Measurements from ENCODE around the gene DUSP21.
"Not testable (repeated sequence)": the region's sequence is repeated elsewhere in the genome, so short reads cannot be mapped to it uniquely, and the experiment has no call there.

The DUSP21 gene

GRCh38 chrX:44882635-44883034, 38.8 kb downstream of the DUSP21 start:
- Histone ChIP-seq H3K4me2 (ENCODE audit: low read length) (no peak overlapping the region), H3K27me3 (ENCODE audit: insufficient read depth, low read length) (no peaks in the 10 kb centered on the region), H3K27ac (ENCODE audit: low read depth, low read length, poor library complexity, severe bottlenecking) (no peak overlapping the region), H3K9me3 (ENCODE audit: low read length) (no peaks in the 10 kb centered on the region), H4K20me1 (ENCODE audit: insufficient read depth, low read length) (no peaks in the 10 kb centered on the region), H3K4me1 (ENCODE audit: insufficient read depth, low read length, severe bottlenecking) (no peaks in the 10 kb centered on the region), H3K9ac (ENCODE audit: low read length) (no peak overlapping the region), H3K36me3 (ENCODE audit: insufficient read depth, low read length) (no peaks in the 10 kb centered on the region; the same call in 1 of the 2 replicates), H3F3A (ENCODE audit: insufficient read depth, low read length) (no peaks in the 10 kb centered on the region), H3K79me2 (ENCODE audit: insufficient read depth, low read length) (peaks cover 98% of the 10 kb centered on the region), H3K9me2 (ENCODE audit: low read depth, low read length) (no peaks in the 10 kb centered on the region), H3K4me3 (ENCODE audit: low read depth, low read length, poor library complexity, severe bottlenecking) (no peak overlapping the region), H2AFZ (ENCODE audit: low read length) (no peak overlapping the region)
- TF ChIP-seq EZH2 (IDR thresholded peaks at IDR 0.05; ENCODE audit: borderline replicate concordance, low read length) = no peak

DNA sequence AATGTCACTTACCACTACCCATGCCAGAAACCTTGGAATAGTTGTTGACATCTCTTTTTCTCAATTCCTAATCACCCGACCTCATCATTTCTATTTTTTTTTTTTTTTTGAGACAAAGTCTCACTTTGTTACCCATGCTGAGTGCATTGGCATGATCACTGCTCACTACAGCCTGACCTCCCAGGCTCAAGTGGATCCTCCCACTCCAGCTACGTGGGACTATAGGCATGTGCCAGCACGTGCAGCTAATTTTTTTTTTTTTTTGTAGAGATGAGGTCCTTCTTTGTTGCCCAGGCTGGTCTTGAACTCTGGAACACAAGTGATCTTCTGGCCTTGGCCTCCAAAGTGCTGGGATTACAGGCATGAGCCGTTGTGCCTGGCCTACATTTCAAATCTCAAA, 41.1 kb downstream of the DUSP21 start:
- H4K20me1 ChIP-seq (ENCODE audit: insufficient read depth, low read length) = no peaks in the 10 kb centered on the region
- no peaks in the 10 kb centered on the region for H3K9me3 ChIP-seq (ENCODE audit: low read length)
- H3K4me2 ChIP-seq (ENCODE audit: low read length) = no peak overlapping the region
- H3K9me2 ChIP-seq (ENCODE audit: low read depth, low read length) = no peaks in the 10 kb centered on the region
- no peaks in the 10 kb centered on the region; the same call in 1 of the 2 replicates for H3K36me3 ChIP-seq (ENCODE audit: insufficient read depth, low read length)
- H3K27me3 ChIP-seq (ENCODE audit: insufficient read depth, low read length) = no peaks in the 10 kb centered on the region
- H3F3A ChIP-seq (ENCODE audit: insufficient read depth, low read length) = no peaks in the 10 kb centered on the region
- TF ChIP-seq, protein P1, sequence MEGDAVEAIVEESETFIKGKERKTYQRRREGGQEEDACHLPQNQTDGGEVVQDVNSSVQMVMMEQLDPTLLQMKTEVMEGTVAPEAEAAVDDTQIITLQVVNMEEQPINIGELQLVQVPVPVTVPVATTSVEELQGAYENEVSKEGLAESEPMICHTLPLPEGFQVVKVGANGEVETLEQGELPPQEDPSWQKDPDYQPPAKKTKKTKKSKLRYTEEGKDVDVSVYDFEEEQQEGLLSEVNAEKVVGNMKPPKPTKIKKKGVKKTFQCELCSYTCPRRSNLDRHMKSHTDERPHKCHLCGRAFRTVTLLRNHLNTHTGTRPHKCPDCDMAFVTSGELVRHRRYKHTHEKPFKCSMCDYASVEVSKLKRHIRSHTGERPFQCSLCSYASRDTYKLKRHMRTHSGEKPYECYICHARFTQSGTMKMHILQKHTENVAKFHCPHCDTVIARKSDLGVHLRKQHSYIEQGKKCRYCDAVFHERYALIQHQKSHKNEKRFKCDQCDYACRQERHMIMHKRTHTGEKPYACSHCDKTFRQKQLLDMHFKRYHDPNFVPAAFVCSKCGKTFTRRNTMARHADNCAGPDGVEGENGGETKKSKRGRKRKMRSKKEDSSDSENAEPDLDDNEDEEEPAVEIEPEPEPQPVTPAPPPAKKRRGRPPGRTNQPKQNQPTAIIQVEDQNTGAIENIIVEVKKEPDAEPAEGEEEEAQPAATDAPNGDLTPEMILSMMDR (IDR thresholded peaks at IDR 0.05; ENCODE audit: low read length) = no peak
- no peak for TF ChIP-seq EZH2 (IDR thresholded peaks at IDR 0.05; ENCODE audit: borderline replicate concordance, low read length)
- no peak overlapping the region for H2AFZ ChIP-seq (ENCODE audit: low read length)
- H3K27ac ChIP-seq (ENCODE audit: low read depth, low read length, poor library complexity, severe bottlenecking) = no peak overlapping the region
- no peak overlapping the region for H3K4me3 ChIP-seq (ENCODE audit: low read depth, low read length, poor library complexity, severe bottlenecking)
- H3K79me2 ChIP-seq (ENCODE audit: insufficient read depth, low read length) = peaks cover 98% of the 10 kb centered on the region
- H3K9ac ChIP-seq (ENCODE audit: low read length) = no peak overlapping the region
- peaks cover 6% of the 10 kb centered on the region for H3K4me1 ChIP-seq (ENCODE audit: insufficient read depth, low read length, severe bottlenecking)

GRCh38 chrX:44889824-44890223, 46.0 kb downstream of the DUSP21 start:
- Histone ChIP-seq H3K79me2 (ENCODE audit: insufficient read depth, low read length) (peaks cover 90% of the 10 kb centered on the region), H3K4me1 (ENCODE audit: insufficient read depth, low read length, severe bottlenecking) (peaks cover 8% of the 10 kb centered on the region), H3K4me2 (ENCODE audit: low read length) (no peak overlapping the region), H3K9me3 (ENCODE audit: low read length) (no peaks in the 10 kb centered on the region), H3F3A (ENCODE audit: insufficient read depth, low read length) (no peaks in the 10 kb centered on the region), H3K9ac (ENCODE audit: low read length) (no peak overlapping the region), H3K36me3 (ENCODE audit: insufficient read depth, low read length) (no peaks in the 10 kb centered on the region; the same call in 1 of the 2 replicates), H3K27me3 (ENCODE audit: insufficient read depth, low read length) (no peaks in the 10 kb centered on the region), H2AFZ (ENCODE audit: low read length) (no peak overlapping the region), H4K20me1 (ENCODE audit: insufficient read depth, low read length) (no peaks in the 10 kb centered on the region), H3K9me2 (ENCODE audit: low read depth, low read length) (no peaks in the 10 kb centered on the region), H3K4me3 (ENCODE audit: low read depth, low read length, poor library complexity, severe bottlenecking) (no peak overlapping the region), H3K27ac (ENCODE audit: low read depth, low read length, poor library complexity, severe bottlenecking) (no peak overlapping the region)
- TF ChIP-seq, protein P1 (IDR thresholded peaks at IDR 0.05; ENCODE audit: low read length) = no peak

DNA sequence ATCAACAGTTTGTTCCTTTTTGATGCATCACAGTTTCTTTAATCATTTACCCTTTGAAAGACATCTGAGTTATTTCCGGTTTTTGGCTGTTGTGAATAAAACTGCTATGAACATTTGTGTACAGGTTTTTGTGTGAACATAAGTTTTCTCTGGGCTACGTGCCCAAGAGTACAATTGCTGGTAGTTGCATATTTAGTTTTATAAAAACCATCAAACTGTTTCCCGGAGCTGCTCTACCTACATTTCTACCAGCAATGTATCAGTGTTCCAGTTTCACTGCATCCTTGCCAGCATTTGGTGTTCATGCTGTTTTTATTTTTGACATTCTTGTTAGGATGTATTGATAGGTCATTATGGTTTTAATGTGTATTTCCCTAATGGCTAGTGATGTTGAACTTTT, 46.4 kb downstream of the DUSP21 start:
- Histone ChIP-seq H3K9me3 (ENCODE audit: low read length) (no peaks in the 10 kb centered on the region), H3K36me3 (ENCODE audit: insufficient read depth, low read length) (no peaks in the 10 kb centered on the region; the same call in 1 of the 2 replicates), H2AFZ (ENCODE audit: low read length) (no peak overlapping the region), H3K4me1 (ENCODE audit: insufficient read depth, low read length, severe bottlenecking) (peaks cover 8% of the 10 kb centered on the region), H3K27ac (ENCODE audit: low read depth, low read length, poor library complexity, severe bottlenecking) (no peak overlapping the region), H3F3A (ENCODE audit: insufficient read depth, low read length) (no peaks in the 10 kb centered on the region), H3K27me3 (ENCODE audit: insufficient read depth, low read length) (no peaks in the 10 kb centered on the region), H3K9me2 (ENCODE audit: low read depth, low read length) (no peaks in the 10 kb centered on the region), H3K4me2 (ENCODE audit: low read length) (no peak overlapping the region), H4K20me1 (ENCODE audit: insufficient read depth, low read length) (no peaks in the 10 kb centered on the region), H3K9ac (ENCODE audit: low read length) (no peak overlapping the region), H3K4me3 (ENCODE audit: low read depth, low read length, poor library complexity, severe bottlenecking) (no peak overlapping the region), H3K79me2 (ENCODE audit: insufficient read depth, low read length) (peaks cover 88% of the 10 kb centered on the region)
- no peak for TF ChIP-seq EZH2 (IDR thresholded peaks at IDR 0.05; ENCODE audit: borderline replicate concordance, low read length)

DNA sequence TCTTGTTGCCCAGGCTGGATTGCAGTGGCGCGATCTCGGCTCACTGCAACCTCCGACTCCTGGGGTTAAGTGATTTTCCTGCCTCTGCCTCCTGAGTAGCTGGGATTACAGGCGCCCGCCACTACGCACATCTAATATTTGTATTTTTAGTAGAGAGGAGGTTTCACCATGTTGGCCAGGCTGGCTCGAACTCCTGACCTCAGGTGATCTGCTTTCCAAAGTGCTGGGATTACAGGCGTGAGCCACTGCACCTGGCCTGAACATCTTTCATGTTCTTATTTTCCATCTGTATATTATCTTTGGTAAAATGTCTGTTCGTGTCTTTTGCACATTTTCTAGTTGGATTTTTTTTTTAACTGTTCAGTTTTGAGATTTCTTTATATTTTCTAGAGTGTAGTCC, 46.9 kb downstream of the DUSP21 start:
- not testable (repeated sequence) for H3K27me3 ChIP-seq (ENCODE audit: insufficient read depth, low read length); H3K4me3 ChIP-seq (ENCODE audit: low read depth, low read length, poor library complexity, severe bottlenecking); H3F3A ChIP-seq (ENCODE audit: insufficient read depth, low read length); H3K9ac ChIP-seq (ENCODE audit: low read length); H3K4me1 ChIP-seq (ENCODE audit: insufficient read depth, low read length, severe bottlenecking); H3K9me2 ChIP-seq (ENCODE audit: low read depth, low read length); H4K20me1 ChIP-seq (ENCODE audit: insufficient read depth, low read length); H3K4me2 ChIP-seq (ENCODE audit: low read length); H3K36me3 ChIP-seq (ENCODE audit: insufficient read depth, low read length); H2AFZ ChIP-seq (ENCODE audit: low read length); H3K9me3 ChIP-seq (ENCODE audit: low read length); H3K27ac ChIP-seq (ENCODE audit: low read depth, low read length, poor library complexity, severe bottlenecking)
- H3K79me2 ChIP-seq (ENCODE audit: insufficient read depth, low read length) = peaks cover 88% of the 10 kb centered on the region

Measured in OCI-LY1 (cell line).